MM.1S (cell line): ENCODE measurements around the gene ARL13A.

ENCODE experiments used
- CTCF ChIP-seq: fragments of 300-600 bp; sonication (generic); IDR thresholded peaks from 2 replicates; pipeline ENCODE4 v1.5.1; 2016; ENCODE audit warnings: antibody characterized with exemption, low read length, mixed read lengths
- EZH2 ChIP-seq: fragments of 300-600 bp; sonication (generic); optimal IDR thresholded peaks from 2 replicates; pipeline ENCODE3; 2017; ENCODE audit warnings: low read depth, mild to moderate bottlenecking, antibody characterized with exemption, low read length, mixed read lengths
- EZH2phosphoT487 ChIP-seq: fragments of 300-600 bp; sonication (generic); IDR thresholded peaks from 2 replicates; pipeline ENCODE4 v1.6.1; 2018; ENCODE audit warnings: antibody characterized with exemption, low read length

- no peak for TF ChIP-seq CTCF
- TF ChIP-seq EZH2: no peak
- TF ChIP-seq EZH2phosphoT487: no peak
Observed at GRCh38 chrX:100931925-100932285, 37.6 kb upstream of the ARL13A start.
